Activated CD8-positive, alpha-beta memory T cell treated with anti-CD3 and anti-CD28 coated beads for 24 hours (primary cell): Measurements from ENCODE around the gene OR10A6.

Experiments
- DNase-seq: peaks from one replicate; pipeline ENCODE4 v3.0.0-alpha.2; 2020

Gene OR10A6, protein sequence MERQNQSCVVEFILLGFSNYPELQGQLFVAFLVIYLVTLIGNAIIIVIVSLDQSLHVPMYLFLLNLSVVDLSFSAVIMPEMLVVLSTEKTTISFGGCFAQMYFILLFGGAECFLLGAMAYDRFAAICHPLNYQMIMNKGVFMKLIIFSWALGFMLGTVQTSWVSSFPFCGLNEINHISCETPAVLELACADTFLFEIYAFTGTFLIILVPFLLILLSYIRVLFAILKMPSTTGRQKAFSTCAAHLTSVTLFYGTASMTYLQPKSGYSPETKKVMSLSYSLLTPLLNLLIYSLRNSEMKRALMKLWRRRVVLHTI

DNA sequence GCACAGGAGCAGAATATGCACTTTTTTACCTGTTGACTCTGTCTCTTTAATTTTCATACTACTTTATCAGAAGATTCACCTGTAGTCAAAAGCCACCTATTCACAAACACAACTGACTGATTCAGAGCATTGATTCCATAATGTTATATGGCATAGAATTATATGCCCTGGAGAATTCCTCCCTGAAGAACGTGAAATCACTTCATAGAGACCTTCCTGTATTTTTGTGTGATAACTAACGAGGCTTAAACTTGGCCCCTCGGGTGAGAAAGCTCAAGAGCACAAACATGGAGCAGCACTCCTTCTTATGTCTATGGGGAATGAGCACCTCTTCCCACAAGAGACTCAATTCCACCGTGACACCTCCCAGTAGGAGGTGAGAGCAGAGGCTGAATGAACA, at the start of gene OR10A6:
OR10A6 (minus strand) TSS at position 101 of the 400 bp plus-strand sequence. CDS start 2,606 bp downstream, outside the sequence.
- no peak for DNase-seq

DNA sequence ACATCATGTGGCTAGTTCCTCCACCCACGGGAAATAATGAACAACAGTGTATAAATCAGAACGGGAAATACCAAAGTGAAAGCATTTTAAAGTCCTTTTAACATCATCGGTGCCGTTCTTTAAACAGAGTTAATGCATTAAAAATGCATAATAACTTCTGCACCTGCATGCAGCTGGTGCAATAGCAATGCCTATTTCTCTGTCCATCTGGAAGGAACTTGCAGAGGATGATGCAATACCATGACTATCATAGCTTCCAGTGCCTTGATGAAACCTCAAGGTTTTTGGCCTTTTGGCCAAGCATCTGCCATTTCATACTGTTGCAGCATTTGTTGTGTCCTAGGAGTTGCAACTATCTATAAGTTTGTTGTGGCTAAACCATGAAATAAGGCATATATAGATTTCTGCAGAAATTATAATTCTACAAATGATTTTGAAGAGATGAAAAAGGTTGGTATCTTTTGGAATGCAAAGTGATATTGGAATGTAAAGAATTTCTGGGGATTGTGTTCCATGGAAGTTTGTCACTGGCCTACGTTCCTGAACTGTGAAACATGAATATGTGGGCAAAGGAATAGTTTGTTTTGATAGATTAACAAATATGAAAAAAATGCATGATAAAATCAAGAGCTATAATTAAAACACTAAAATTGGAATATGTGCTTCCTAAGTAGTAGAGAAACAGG, 46.3 kb upstream of the OR10A6 start:
- no peak for DNase-seq

DNA sequence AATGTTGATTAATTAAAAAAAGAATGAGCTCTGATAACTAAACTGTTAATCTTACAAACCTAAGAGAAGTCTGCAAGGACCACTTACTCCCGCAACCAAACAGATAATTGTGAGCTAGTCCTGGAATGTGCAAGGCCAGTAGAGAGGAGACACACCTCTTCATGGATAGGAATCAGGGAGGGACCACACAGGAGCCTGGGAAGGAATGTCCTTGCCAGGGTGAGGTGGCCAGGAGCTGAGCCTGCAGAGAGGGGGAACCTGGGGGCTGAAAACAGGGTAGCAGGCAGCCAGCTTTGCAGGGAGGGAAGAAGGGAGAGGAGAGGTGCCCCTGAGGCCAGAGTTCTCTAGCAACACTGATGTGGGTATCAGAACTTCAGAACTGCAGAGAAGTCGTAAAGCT, 43.6 kb upstream of the OR10A6 start:
- DNase-seq = no peak

DNA sequence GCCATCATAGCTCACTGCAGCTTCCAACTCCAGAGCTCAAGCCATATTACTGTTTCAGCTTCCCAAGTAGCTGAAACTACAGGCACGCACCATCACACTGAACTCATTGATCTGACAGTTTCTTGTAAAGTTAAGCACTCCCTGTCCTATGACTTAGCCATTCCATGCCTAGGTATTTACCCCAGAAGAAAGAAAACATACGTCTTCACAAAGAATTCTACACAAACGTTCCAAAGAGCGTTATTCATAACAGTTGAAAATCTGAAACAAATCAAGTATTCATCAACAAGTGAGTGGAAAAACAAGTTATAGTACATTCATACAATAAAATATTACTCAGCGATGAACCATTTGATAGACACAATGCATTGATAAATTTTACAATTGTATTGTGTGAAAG, 41.9 kb upstream of the OR10A6 start:
- DNase-seq = no peak

DNA sequence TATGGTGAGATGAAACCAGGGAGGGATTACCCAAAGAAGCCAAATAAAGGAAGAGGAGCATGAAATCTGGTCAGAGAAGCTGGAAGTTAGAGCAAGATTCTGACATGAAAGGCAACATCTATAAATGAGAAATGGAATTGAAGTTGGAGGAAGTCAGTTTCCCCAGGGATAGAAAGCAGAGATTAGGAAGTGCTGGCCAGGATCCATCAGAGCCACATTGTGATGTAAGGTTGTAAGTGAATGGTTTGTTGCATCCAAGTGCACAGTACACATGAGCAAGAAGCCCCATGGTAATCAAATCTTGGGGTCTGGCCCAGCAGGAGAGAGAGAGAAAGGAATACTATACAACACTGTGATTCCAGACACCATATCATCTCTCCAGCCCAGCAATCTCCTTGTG, 40.8 kb upstream of the OR10A6 start:
- DNase-seq = no peak

DNA sequence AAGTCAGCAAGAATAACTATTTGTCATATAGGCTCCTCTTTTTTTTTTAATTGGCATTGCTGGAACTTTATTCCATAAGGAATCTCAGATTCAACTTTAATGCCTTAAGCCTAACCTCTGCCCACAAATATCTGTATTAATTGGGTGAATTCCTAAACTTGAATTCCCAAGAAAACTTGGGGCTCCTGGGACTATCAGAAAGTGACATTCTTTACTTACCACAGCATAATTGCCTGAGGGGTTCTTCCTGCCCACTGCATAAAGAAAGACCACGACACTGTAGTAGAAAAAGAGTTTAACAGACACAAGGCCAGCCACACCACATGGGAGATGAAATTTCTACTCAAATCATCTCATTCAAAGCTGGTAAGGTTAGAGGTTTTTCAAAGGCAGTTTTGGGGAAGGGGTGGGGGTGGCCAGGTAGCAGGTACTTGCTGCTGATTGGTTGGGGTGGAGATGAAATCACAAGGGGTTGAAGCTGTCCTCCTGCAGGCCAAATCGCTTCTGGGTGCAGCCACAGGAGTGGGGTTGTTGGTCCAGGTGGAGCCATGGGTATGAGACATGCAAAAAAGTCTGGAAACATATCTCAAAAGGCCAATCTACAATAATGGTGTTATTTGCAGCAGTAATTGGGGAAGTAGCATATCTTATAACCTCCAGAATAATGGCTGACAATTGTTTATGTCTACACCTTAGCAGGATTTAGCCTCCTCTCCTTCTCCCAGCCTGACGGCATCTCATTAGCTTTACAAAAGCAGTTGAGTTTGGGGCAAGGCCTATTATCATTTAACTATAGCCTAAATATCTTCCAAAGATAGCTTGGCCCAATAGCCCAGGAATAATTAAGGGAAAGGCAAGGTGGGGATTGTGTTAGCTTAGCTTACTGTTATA, 38.9 kb upstream of the OR10A6 start:
- no peak for DNase-seq

DNA sequence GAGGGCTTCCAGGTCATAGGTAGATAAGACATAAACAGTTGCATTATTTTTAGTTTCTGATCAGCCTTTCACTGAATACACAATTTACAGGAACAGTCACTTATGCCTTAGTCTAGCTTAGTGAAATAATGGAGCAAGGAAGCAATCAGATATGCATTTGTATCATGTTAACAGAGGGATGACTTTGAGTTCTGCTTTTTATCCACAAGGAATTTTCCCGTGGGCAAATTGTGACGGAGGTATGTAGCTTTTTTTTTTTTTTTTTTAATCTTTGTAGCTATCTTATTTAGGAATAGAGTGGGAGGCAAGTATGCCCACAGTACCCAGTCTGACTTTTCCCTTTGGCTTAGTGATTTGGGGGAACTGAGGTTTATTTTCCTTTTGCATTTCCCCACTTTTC, 37.6 kb upstream of the OR10A6 start:
- no peak for DNase-seq

DNA sequence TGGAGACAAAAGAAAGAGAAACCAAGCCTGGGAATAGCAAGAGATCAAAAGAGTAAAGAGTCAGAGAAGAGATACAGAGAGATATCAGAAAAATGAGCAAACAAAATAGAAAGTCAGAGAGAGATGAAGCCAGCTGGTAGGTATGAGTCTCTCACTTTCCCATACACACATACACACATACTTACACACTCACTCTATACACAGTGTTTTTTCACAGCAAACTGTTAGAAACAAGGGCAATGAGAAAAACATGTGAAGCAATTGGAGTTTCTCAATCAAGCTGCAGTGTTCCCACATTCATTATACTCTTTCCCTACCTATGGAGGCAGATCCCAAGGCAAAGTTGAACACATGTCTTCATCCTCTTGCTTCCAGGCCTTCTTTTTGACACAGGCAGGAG, 36.8 kb upstream of the OR10A6 start:
- DNase-seq = no peak

DNA sequence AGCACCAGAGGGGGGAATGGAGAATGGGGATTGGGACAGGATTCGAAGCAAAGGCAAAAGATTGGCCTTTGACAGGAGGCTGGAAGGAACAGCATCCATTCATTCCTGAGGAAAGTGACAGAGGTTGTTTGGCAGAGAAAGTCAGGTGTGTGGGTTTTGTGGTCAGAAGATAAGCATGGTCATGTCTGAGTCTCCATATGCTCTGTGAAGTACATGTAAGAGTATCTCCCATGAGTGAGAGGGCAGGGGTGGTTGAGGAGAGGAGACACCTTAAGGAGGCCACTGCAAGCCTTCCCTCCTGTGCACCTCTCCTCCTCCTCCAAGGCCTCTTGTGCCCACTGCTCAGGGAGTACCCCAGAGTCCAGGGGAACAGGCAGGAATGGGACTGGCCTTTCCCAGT, 36.0 kb upstream of the OR10A6 start:
- no peak for DNase-seq

DNA sequence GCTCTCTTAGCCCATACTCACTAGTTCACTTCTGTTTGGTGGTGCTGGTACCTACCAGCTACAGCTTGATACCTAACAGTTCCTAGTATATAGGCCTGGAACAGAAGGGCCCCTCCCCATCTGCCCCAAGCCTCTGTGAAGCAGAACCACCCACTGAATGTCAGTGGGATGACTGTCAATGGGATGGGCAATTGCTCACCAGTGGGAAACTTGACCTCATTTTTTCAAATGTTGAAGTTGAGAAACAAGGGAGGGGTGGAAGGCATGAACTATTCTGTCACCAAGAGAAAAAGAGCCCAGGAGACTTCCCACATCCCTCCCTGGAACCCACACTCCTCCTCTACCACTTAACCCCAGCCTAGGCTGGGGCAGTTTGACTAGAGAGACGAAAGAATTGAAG, 34.3 kb upstream of the OR10A6 start, which contains the start of gene NLRP10:
NLRP10 (minus strand) TSS at position 62 of the 400 bp plus-strand sequence. CDS start 1,952 bp downstream, outside the sequence.
- no peak for DNase-seq

DNA sequence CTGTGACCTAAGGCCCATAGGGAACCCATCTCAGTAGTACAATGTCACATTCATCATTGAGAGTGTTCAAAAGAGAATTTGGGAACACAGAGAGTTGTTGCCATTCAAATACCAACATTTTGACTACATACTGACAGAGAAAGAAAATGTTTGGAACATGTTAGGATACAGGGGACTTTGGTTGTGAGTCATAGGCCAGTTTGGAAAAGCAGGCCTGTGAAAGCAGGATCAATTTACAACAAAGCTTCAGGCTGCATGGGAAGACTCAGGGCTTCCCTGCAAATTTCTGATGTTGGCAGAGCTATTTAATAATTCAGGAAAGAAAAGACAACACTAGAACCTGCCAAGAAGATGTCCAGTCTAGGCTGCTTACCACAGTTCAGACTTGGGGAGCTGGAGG, 33.8 kb upstream of the OR10A6 start:
- no peak for DNase-seq

DNA sequence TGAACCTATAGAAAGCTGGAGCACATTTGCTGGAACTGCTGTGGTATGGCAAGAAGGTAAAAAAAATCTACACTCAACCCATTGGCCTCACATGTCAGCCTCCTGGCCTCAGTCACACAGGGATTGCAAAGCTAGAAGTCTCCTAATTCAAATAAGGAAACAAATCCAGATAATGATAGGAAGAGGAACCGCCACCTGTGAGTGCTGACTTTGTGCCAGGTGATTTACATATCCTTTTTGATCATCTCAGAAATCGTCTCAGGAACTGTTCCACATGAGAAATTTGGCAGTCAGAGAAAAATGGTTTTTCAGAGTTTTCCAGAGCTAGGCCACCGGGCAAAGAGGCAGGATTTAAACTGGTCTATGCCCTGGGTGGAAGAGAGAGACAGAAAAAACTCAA, 33.2 kb upstream of the OR10A6 start:
- DNase-seq = no peak

DNA sequence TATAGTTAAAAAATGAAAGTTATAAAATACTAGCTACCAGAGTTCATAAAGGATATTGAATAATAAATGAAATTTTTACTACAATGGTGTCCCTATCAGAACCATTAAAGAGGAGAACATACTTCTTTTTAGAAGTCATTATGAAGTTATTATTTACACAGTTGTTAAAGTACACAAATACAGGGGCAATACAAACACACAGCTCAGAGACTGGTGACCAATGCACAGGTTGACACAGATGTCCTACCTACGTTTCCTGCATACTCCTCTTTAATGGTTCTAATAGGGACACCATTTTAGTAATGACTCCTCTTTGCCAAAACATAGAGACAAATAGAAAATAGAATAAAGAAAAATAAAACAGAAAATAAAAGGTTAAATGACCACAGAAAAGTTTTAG, 24.1 kb upstream of the OR10A6 start:
- DNase-seq = no peak

DNA sequence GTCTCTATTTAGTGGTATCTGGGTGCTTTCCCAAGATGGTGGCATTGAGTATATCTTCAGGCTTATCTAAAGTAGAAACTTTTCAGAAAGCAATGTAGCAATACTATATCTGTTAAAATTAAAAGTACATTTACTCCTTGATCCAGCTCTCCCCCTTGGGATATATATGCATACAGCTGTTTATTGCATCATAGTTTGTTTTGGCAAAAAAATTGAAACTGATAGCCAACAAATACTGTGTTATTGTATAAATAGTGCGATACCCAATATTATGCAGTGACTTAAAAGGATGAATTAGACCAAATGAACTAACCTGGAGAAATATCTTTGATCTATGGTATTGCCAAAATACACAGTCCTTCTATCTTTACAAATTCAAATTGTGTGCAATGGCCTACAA, 18.9 kb upstream of the OR10A6 start:
- no peak for DNase-seq

DNA sequence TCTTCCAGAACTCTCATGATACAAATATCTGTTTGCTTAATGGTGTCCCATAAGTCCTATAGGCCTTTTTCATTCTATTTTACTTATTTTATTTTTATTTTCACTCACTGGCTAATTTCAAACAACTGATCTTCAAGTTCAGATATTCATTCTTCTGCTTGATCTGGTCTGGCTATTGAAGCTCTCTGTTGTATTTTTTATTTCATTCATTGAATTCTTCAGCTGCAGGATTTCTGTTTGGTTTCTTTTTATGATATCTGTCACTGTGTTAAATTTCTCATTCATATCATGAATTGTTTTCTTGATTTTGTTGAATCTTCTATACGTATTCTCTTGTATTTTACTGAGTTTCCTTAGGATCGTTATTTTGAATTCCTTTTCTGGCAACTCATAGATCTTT, 13.1 kb upstream of the OR10A6 start:
- DNase-seq = no peak

DNA sequence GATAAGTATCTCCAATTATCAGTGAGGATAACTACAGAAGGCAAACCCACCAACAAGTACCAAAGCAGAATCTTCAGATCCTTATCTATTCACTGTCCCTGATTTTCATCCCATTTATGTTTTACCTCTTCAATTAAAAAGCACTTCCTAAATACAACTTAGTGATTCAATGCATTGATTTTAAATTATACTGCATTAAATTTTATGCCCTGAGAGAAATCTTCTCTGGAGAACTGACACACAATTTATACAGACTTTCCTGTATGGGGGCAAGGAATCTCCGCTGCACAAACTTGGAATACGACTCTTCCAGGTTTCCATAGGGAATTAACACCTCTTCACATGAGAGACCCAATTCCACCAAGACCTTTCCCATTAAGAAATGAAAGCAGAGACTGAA, 10.5 kb upstream of the OR10A6 start, which contains the start of gene OR10A3:
OR10A3 (minus strand) TSS at position 101 of the 400 bp plus-strand sequence. CDS start 2,188 bp downstream, outside the sequence.
- no peak for DNase-seq

DNA sequence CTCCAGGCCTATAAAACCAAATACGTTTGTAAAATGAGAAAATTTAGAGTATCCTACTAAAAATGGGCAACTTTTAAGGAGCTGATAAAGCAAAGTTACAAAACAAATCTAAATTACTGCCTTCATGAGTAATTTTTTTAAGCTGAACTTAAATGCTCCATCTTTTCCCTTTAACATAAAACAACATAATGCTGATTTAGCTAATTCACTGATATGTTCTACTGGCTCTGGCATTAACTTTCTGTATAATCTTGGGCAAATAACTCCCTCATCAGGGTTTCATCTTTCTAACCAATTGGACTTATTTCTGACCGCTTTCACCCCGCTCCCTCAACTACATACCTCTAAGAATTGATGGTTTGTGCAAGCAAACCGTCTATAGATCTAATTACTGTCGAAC, 10.1 kb upstream of the OR10A6 start:
- no peak for DNase-seq

DNA sequence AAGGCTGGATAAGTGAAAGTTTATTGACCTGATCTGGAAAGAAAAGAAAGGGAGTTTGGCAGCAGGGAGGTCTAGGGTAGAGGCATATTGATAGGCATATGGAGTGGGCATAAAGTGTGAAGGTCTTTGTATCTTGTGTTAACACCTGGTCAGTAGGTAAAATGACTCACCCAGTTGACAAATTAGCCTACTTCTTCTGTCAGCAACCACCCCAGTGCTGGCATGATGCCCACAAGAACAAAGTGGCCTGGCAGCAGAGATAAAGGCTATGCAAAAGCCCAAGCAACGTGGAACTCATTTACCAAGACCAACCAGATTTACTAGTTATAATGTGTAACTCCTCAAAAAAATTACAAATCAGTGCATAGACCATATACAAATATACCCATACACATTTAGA, 5.5 kb upstream of the OR10A6 start:
- DNase-seq = no peak

DNA sequence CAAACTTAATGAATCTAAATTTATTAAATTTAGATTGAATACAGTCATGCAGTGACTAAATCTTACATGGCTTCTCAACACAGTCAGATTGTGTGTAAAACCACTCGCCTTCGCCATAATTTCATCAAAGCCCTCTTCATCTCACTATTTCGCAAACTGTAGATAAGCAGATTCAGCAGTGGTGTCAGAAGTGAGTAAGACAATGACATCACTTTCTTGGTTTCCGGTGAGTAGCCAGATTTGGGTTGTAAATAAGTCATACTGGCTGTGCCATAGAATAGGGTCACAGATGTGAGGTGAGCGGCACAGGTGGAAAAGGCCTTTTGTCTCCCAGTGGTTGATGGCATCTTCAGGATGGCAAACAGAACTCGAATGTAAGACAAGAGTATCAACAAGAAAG, 3.4 kb downstream of the OR10A6 start:
- no peak for DNase-seq

DNA sequence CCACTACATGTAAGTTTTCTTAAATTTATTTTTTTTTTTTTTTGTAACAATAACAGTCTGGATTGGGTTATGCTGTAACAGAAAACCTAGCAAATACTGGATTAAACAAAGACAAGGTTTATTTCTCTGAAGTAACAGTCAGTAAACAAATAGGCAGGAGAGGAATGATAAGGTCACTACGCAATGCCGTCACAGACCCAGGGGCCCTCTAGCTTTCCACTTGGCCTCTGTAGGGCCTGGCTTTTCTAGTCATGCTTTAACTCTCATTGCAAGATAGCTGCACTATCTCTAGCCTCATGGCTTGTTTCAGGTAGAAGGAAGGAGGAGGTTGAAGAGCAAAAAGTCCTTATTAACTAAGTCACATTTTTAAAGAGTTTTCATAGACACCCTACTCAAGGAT, 6.5 kb downstream of the OR10A6 start:
- DNase-seq = no peak

DNA sequence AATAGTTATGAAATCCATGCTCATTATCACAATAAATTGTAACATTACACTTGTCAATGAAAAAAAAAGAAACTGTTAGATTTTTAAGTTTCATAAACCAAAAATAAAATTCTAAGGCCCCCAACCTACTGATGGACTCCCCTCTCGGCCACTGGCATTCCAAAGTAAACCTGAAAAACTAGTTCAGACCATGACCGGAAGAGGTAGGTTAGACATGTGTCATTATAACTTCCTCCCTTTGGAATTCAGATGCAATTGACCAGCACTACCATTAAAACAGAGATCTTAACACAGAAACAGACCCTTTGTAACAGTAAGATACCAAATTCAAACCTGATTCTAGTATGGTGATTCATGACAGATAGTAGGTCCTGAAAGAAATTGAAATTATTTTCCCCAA, 12.9 kb downstream of the OR10A6 start:
- no peak for DNase-seq

DNA sequence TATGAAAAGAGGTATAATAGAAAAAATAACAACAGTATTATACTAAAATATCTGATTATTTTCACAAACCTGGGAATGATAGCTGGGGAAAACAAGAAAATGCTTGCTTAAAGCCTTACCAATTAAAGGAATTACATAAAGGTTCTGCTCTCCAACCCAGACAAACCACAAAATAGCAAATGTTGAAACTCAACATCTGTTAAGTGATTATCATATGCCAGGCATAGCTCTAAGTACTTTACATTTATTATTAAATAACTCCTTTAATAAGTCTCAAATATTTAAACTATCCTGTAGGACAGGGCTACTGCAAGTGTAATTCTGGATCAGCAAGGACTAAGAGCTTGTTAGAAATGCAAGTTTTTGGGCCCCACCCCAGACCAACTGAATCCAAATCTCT, 20.1 kb downstream of the OR10A6 start:
- DNase-seq = no peak

DNA sequence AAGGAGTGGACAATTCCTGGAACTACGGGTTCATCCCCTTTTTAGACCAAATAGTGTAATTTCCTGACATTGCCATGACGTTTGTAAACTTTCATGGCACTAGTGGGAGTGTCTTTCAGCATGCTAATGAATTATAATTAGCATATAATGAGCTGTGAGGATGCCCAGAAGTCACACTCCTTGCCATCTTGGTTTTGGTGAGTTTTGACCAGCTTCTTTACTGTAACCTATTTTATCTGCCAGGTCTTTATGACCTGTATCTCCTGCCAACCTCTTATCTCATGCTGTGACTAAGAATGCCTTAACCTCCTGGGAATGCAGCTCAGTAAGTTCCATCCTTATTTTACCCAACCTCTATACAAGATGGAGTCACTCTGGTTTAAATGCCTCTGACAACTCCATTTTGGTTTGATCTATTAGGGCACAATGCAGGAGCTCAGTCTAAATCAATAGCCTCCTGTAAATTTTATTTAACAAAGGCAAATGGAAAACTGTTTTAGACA, 20.7 kb downstream of the OR10A6 start:
- no peak for DNase-seq
